Suprapubic skin (tissue), 4 donors: ENCODE results near the gene KAZN. TPM values are rescaled to one million over a fixed set of nuclear protein-coding genes. Genes with fewer than 3 reads are reported as not detected.

Experiments
- DNase-seq, 2 donors: peaks; one replicate each; pipeline ENCODE4 v3.0.0-alpha.2; 2019; ENCODE audit warnings: low spot score in 2 of 2
- H3K27ac ChIP-seq: fragments of 200-600 bp; sonication (generic); one replicate; pipeline ENCODE4 v1.5.1; 2019
- H3K27me3 ChIP-seq: fragments of 200-600 bp; sonication (generic); one replicate; pipeline ENCODE4 v1.5.1; 2019
- H3K36me3 ChIP-seq: fragments of 200-600 bp; sonication (generic); one replicate; pipeline ENCODE4 v1.5.1; 2019
- H3K4me1 ChIP-seq: fragments of 200-600 bp; sonication (generic); one replicate; pipeline ENCODE4 v1.5.1; 2019
- H3K4me3 ChIP-seq: fragments of 200-600 bp; sonication (generic); one replicate; pipeline ENCODE4 v1.5.1; 2019; ENCODE audit warnings: mild to moderate bottlenecking
- H3K9me3 ChIP-seq: fragments of 200-600 bp; sonication (generic); one replicate; pipeline ENCODE4 v1.5.1; 2019
- CTCF ChIP-seq, 2 donors: fragments of 200-600 bp in 1 of 2; fragments of 450-650 bp in 1 of 2; sonication (generic) in 1 of 2; IDR thresholded peaks; one replicate each; pipeline ENCODE4 v1.5.1; 2016 to 2019; ENCODE audit warnings: antibody characterized with exemption in 2 of 2, mild to moderate bottlenecking in 1 of 2, moderate library complexity in 1 of 2
- EP300 ChIP-seq: sonication (generic); formaldehyde crosslinking; IDR thresholded peaks from one replicate; pipeline ENCODE4 v1.6.1; 2017; ENCODE audit warnings: antibody characterized with exemption
- POLR2A ChIP-seq, 2 donors: fragments of 450-650 bp; IDR thresholded peaks; one replicate each; pipeline ENCODE4 v1.6.1; 2017; ENCODE audit warnings: antibody characterized with exemption in 2 of 2, mild to moderate bottlenecking in 2 of 2, moderate library complexity in 2 of 2
- POLR2AphosphoS5 ChIP-seq, 3 donors: sonication (generic); formaldehyde crosslinking; IDR thresholded peaks; one replicate each; pipeline ENCODE4 v1.6.1; 2017; ENCODE audit warnings: antibody characterized with exemption in 3 of 3
- WGBS: methylation state at CpG from one replicate; pipeline ENCODE4 v1.1.5; 2018; 5-methylcytosine and 5-hydroxymethylcytosine counted together
- total RNA-seq, 4 donors: library from RNA; depleted of rRNA; stranded (reverse); fragments of >200 nt; gene quantifications; one replicate each; pipeline ENCODE4 v1.1.0, GENCODE V29; 2016

The KAZN gene
- total RNA-seq, 4 donors from 2014 or later = 29.2 to 37.5 (median 31.7) TPM

- no peaks in the 10 kb centered on the region for H3K9me3 ChIP-seq
- no peak overlapping the region for H3K27ac ChIP-seq
- TF ChIP-seq CTCF (IDR thresholded peaks at IDR 0.05) = no peak
- TF ChIP-seq POLR2A (IDR thresholded peaks at IDR 0.05) = no peak
- TF ChIP-seq POLR2AphosphoS5 (IDR thresholded peaks at IDR 0.05) = no peak
- no peak for TF ChIP-seq EP300
- no peak overlapping the region for H3K4me3 ChIP-seq
- H3K27me3 ChIP-seq = no peaks in the 10 kb centered on the region
- H3K36me3 ChIP-seq = peaks cover 26% of the 10 kb centered on the region
- no peak for DNase-seq
- WGBS = 91% methylated on average over 14 of the region's 14 CpGs
- H3K4me1 ChIP-seq = no peaks in the 10 kb centered on the region
Observed at GRCh38 chr1:15070145-15070748, 471.8 kb downstream of the KAZN start.

GRCh38 chr1:15071936-15072335, 473.5 kb downstream of the KAZN start:
- DNase-seq = no peak
- TF ChIP-seq CTCF (IDR thresholded peaks at IDR 0.05) = no peak
- no peak for TF ChIP-seq POLR2A (IDR thresholded peaks at IDR 0.05)
- no peak for TF ChIP-seq EP300
- TF ChIP-seq POLR2AphosphoS5 (IDR thresholded peaks at IDR 0.05) = no peak
- Histone ChIP-seq H3K4me1 (no peaks in the 10 kb centered on the region), H3K9me3 (no peaks in the 10 kb centered on the region), H3K36me3 (peaks cover 11% of the 10 kb centered on the region), H3K27me3 (no peaks in the 10 kb centered on the region), H3K27ac (no peak overlapping the region), H3K4me3 (no peak overlapping the region)
- 90% methylated on average over 6 of the region's 6 CpGs for WGBS

GRCh38 chr1:15073799-15074308, 475.4 kb downstream of the KAZN start:
- H3K4me1 ChIP-seq = no peaks in the 10 kb centered on the region
- no peak overlapping the region for H3K4me3 ChIP-seq
- no peak for TF ChIP-seq EP300
- TF ChIP-seq POLR2A (IDR thresholded peaks at IDR 0.05) = no peak
- DNase-seq = no peak
- no peak overlapping the region for H3K27ac ChIP-seq
- H3K27me3 ChIP-seq = no peaks in the 10 kb centered on the region
- WGBS = 100% methylated on average over 5 of the region's 9 CpGs
- H3K9me3 ChIP-seq = no peaks in the 10 kb centered on the region
- peaks cover 5% of the 10 kb centered on the region for H3K36me3 ChIP-seq

- TF ChIP-seq POLR2AphosphoS5 (IDR thresholded peaks at IDR 0.05) = no peak
- TF ChIP-seq CTCF (IDR thresholded peaks at IDR 0.05) = no peak
- TF ChIP-seq POLR2A (IDR thresholded peaks at IDR 0.05) = no peak
- TF ChIP-seq EP300 = no peak
- 95% methylated on average over 6 of the region's 6 CpGs for WGBS
- no peak for DNase-seq
- H3K4me3 ChIP-seq = no peak overlapping the region
- H3K36me3 ChIP-seq = peaks cover 3% of the 10 kb centered on the region
- H3K9me3 ChIP-seq = no peaks in the 10 kb centered on the region
- no peaks in the 10 kb centered on the region for H3K27me3 ChIP-seq
- H3K27ac ChIP-seq = no peak overlapping the region
- H3K4me1 ChIP-seq = no peaks in the 10 kb centered on the region
Observed at GRCh38 chr1:15075175-15075574, 476.7 kb downstream of the KAZN start.

GRCh38 chr1:15075817-15076216, 477.3 kb downstream of the KAZN start:
- TF ChIP-seq EP300 (no peak), CTCF (IDR thresholded peaks at IDR 0.05) (no peak), POLR2AphosphoS5 (IDR thresholded peaks at IDR 0.05) (no peak), POLR2A (IDR thresholded peaks at IDR 0.05) (no peak)
- H3K9me3 ChIP-seq = no peaks in the 10 kb centered on the region
- H3K27me3 ChIP-seq = no peaks in the 10 kb centered on the region
- no peak for DNase-seq
- H3K36me3 ChIP-seq = no peaks in the 10 kb centered on the region
- no peaks in the 10 kb centered on the region for H3K4me1 ChIP-seq
- peak overlapping the region; percentile 26 for H3K27ac ChIP-seq
- WGBS = 50% methylated on average over 2 of the region's 2 CpGs
- H3K4me3 ChIP-seq = no peak overlapping the region
